ENCODE data around the gene USP34.

DNA sequence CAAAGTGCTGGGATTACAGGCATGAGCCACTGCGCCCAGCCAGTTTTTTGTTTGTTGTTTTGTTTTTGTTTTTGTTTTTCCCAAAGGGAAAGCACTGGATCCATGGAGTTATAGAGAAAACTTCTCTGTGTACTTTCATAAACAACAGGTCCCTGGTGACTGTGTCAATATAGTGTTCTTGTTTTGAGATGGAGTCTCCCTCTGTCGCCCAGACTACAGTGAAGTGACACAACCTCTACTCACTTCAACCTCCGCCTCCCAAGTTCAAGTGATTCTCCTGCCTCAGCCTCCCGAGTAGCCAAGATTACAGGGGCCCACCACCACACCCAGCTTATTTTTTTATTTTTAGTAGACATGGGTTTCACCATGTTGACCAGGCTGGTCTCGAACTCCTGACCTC is 16.5 kb downstream of the USP34 start:
- TF ChIP-seq, protein P1, sequence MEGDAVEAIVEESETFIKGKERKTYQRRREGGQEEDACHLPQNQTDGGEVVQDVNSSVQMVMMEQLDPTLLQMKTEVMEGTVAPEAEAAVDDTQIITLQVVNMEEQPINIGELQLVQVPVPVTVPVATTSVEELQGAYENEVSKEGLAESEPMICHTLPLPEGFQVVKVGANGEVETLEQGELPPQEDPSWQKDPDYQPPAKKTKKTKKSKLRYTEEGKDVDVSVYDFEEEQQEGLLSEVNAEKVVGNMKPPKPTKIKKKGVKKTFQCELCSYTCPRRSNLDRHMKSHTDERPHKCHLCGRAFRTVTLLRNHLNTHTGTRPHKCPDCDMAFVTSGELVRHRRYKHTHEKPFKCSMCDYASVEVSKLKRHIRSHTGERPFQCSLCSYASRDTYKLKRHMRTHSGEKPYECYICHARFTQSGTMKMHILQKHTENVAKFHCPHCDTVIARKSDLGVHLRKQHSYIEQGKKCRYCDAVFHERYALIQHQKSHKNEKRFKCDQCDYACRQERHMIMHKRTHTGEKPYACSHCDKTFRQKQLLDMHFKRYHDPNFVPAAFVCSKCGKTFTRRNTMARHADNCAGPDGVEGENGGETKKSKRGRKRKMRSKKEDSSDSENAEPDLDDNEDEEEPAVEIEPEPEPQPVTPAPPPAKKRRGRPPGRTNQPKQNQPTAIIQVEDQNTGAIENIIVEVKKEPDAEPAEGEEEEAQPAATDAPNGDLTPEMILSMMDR (IDR thresholded peaks at IDR 0.05; ENCODE audit: insufficient read depth, low read length, poor library complexity, severe bottlenecking): no peak
- no peak for TF ChIP-seq EZH2phosphoT487 (conservative IDR thresholded peaks at IDR 0.05; ENCODE audit: low read length)

Data from SU-DHL-6 (cell line).